Measurements from ENCODE around the gene GIPC1. TPM values are rescaled to one million over a fixed set of nuclear protein-coding genes. Genes with fewer than 3 reads are reported as not detected.
A peak's percentile ranks its signal among the peaks of the same experiment; 100 is the strongest.

GIPC1 gene
- total and polyA plus RNA-seq, 9 of the 15 experiments (the other 6 are each of a cell fraction or from before 2014, with no cell fraction given) = 0.49 to 54.7 (median 24.8) TPM

DNA sequence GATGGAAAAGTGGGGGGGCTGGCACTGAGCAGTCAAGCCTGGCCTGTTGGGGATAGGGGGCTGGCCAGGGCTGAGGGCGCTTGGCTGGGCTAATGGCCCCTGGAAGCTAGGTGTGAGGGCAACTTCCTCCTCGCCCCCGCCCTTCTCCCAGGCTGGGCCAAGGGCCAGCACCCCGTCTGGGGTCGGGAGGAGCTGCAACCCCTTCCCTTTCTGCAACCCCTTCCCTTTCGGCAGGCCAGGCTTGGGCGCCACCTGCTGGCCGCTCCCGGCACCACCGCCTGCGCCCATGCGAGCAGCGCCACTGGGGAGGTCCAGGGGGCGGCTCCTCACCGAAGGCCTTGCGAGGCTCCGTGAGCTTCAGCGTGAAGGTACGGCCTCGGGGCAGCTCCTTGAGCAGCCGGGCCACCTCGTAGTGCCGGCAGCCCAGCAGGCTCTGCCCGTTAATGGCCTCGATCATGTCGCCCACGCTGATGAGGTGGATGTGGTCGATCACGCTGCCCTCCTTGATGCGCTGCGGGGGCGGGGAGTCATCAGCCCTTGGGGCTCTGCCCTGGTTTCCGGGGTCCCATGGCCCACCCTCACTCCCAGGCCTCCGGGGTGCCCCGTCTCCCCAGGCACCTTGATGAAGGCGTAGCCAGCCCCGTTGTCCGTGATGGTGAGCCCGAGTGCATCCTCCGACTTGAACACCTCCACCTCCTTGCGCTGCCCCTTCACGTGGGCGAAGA is 15.8 kb downstream of the GIPC1 start (continued):
- TF ChIP-seq, protein P1, sequence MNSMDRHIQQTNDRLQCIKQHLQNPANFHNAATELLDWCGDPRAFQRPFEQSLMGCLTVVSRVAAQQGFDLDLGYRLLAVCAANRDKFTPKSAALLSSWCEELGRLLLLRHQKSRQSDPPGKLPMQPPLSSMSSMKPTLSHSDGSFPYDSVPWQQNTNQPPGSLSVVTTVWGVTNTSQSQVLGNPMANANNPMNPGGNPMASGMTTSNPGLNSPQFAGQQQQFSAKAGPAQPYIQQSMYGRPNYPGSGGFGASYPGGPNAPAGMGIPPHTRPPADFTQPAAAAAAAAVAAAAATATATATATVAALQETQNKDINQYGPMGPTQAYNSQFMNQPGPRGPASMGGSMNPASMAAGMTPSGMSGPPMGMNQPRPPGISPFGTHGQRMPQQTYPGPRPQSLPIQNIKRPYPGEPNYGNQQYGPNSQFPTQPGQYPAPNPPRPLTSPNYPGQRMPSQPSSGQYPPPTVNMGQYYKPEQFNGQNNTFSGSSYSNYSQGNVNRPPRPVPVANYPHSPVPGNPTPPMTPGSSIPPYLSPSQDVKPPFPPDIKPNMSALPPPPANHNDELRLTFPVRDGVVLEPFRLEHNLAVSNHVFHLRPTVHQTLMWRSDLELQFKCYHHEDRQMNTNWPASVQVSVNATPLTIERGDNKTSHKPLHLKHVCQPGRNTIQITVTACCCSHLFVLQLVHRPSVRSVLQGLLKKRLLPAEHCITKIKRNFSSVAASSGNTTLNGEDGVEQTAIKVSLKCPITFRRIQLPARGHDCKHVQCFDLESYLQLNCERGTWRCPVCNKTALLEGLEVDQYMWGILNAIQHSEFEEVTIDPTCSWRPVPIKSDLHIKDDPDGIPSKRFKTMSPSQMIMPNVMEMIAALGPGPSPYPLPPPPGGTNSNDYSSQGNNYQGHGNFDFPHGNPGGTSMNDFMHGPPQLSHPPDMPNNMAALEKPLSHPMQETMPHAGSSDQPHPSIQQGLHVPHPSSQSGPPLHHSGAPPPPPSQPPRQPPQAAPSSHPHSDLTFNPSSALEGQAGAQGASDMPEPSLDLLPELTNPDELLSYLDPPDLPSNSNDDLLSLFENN (IDR thresholded peaks at IDR 0.05; ENCODE audit: low read depth in 2 of 2, low read length in 2 of 2) = no peak
- TF ChIP-seq CBX3 (IDR thresholded peaks at IDR 0.05; ENCODE audit: borderline replicate concordance in 1 of 2, low read length in 2 of 2) (0 out of 3 replicates have a peak, but pooled peaks of 1 of the 2 experiments have one; percentile 27), BHLHE40 (IDR thresholded peaks at IDR 0.05; ENCODE audit: low read length) (no peak), NCOA2 (IDR thresholded peaks at IDR 0.05; ENCODE audit: partially characterized antibody in 2 of 2) (no peak), ZNF57 (CRISPR knock-in tag; IDR thresholded peaks at IDR 0.05) (no peak), ZFP30 (CRISPR knock-in tag; IDR thresholded peaks at IDR 0.05; ENCODE audit: borderline replicate concordance) (no peak), HDAC8 (tag; IDR thresholded peaks at IDR 0.05) (no peak), MAFF (IDR thresholded peaks at IDR 0.05; ENCODE audit: low read length) (no peak), YBX1 (IDR thresholded peaks at IDR 0.05) (no peak), TCFL5 (CRISPR knock-in tag; conservative IDR thresholded peaks at IDR 0.05) (no peak), ZKSCAN1 (IDR thresholded peaks at IDR 0.05; ENCODE audit: low read depth, low read length) (no peak), POLR2B (IDR thresholded peaks at IDR 0.05; ENCODE audit: low read depth, partially characterized antibody) (no peak)
- TF ChIP-seq, protein P2, sequence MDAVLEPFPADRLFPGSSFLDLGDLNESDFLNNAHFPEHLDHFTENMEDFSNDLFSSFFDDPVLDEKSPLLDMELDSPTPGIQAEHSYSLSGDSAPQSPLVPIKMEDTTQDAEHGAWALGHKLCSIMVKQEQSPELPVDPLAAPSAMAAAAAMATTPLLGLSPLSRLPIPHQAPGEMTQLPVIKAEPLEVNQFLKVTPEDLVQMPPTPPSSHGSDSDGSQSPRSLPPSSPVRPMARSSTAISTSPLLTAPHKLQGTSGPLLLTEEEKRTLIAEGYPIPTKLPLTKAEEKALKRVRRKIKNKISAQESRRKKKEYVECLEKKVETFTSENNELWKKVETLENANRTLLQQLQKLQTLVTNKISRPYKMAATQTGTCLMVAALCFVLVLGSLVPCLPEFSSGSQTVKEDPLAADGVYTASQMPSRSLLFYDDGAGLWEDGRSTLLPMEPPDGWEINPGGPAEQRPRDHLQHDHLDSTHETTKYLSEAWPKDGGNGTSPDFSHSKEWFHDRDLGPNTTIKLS (IDR thresholded peaks at IDR 0.05; ENCODE audit: borderline replicate concordance, low read depth) = no peak
- TF ChIP-seq, protein P3, sequence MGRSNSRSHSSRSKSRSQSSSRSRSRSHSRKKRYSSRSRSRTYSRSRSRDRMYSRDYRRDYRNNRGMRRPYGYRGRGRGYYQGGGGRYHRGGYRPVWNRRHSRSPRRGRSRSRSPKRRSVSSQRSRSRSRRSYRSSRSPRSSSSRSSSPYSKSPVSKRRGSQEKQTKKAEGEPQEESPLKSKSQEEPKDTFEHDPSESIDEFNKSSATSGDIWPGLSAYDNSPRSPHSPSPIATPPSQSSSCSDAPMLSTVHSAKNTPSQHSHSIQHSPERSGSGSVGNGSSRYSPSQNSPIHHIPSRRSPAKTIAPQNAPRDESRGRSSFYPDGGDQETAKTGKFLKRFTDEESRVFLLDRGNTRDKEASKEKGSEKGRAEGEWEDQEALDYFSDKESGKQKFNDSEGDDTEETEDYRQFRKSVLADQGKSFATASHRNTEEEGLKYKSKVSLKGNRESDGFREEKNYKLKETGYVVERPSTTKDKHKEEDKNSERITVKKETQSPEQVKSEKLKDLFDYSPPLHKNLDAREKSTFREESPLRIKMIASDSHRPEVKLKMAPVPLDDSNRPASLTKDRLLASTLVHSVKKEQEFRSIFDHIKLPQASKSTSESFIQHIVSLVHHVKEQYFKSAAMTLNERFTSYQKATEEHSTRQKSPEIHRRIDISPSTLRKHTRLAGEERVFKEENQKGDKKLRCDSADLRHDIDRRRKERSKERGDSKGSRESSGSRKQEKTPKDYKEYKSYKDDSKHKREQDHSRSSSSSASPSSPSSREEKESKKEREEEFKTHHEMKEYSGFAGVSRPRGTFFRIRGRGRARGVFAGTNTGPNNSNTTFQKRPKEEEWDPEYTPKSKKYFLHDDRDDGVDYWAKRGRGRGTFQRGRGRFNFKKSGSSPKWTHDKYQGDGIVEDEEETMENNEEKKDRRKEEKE (IDR thresholded peaks at IDR 0.05; ENCODE audit: borderline replicate concordance in 1 of 2, control insufficient read depth in 1 of 2, low read depth in 2 of 2, low read length in 1 of 2) = no peak
- TF ChIP-seq, protein P4, sequence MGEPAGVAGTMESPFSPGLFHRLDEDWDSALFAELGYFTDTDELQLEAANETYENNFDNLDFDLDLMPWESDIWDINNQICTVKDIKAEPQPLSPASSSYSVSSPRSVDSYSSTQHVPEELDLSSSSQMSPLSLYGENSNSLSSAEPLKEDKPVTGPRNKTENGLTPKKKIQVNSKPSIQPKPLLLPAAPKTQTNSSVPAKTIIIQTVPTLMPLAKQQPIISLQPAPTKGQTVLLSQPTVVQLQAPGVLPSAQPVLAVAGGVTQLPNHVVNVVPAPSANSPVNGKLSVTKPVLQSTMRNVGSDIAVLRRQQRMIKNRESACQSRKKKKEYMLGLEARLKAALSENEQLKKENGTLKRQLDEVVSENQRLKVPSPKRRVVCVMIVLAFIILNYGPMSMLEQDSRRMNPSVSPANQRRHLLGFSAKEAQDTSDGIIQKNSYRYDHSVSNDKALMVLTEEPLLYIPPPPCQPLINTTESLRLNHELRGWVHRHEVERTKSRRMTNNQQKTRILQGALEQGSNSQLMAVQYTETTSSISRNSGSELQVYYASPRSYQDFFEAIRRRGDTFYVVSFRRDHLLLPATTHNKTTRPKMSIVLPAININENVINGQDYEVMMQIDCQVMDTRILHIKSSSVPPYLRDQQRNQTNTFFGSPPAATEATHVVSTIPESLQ (CRISPR knock-in tag; IDR thresholded peaks at IDR 0.05) = no peak
- TF ChIP-seq, protein P5, sequence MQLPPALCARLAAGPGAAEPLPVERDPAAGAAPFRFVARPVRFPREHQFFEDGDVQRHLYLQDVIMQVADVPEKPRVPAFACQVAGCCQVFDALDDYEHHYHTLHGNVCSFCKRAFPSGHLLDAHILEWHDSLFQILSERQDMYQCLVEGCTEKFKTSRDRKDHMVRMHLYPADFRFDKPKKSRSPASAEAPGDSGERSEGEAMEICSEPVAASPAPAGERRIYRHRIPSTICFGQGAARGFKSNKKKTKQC (CRISPR knock-in tag; IDR thresholded peaks at IDR 0.05) = no peak

Measured in K562 (cell line).